8988T (cell line): ENCODE data around the gene PCDHGB4.
"Not testable (repeated sequence)": the region's sequence is repeated elsewhere in the genome, so short reads cannot be mapped to it uniquely, and the experiment has no call there.

ENCODE experiments used
- DNase-seq: peaks from one replicate; pipeline ENCODE4 v3.0.0; 2011

Gene PCDHGB4

DNA sequence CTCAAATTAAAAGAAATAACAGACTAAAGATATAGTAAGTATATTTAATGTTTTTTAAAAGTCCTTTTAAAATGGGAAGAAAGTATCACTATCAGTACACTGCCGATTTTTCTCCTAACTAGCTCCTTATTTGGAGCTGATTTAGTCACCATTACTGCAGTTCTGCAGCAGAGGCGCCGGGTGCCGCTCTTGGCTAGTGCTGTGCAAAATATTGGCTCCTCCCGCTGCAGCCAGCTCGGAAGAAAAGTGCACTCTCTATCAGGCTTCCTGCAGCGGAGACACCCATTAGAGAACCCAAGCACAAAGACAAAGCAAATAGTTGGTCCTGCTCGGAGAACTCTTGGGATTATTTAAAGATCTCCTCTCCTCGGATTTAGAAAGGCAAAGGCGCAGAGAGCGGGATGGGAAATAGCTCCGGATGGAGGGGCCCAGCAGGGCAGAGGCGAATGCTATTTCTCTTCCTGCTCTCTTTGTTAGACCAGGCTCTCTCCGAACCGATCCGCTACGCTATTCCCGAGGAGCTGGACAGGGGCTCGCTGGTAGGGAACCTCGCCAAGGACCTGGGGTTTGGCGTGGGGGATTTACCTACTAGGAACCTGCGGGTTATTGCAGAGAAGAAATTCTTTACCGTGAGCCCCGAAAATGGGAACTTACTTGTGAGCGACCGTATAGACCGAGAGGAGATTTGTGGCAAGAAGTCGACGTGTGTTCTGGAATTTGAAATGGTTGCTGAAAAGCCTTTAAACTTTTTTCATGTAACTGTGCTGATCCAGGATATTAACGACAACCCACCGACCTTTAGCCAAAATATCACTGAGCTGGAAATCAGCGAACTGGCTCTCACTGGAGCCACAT is 17.3 kb upstream of the PCDHGB4 start, which contains the start of gene PCDHGB3:
Gene PCDHGB3 (plus strand): TSS at position 249 of the 855 bp plus-strand sequence. CDS start 153 bp downstream, at position 402.
- no peak for DNase-seq

DNA sequence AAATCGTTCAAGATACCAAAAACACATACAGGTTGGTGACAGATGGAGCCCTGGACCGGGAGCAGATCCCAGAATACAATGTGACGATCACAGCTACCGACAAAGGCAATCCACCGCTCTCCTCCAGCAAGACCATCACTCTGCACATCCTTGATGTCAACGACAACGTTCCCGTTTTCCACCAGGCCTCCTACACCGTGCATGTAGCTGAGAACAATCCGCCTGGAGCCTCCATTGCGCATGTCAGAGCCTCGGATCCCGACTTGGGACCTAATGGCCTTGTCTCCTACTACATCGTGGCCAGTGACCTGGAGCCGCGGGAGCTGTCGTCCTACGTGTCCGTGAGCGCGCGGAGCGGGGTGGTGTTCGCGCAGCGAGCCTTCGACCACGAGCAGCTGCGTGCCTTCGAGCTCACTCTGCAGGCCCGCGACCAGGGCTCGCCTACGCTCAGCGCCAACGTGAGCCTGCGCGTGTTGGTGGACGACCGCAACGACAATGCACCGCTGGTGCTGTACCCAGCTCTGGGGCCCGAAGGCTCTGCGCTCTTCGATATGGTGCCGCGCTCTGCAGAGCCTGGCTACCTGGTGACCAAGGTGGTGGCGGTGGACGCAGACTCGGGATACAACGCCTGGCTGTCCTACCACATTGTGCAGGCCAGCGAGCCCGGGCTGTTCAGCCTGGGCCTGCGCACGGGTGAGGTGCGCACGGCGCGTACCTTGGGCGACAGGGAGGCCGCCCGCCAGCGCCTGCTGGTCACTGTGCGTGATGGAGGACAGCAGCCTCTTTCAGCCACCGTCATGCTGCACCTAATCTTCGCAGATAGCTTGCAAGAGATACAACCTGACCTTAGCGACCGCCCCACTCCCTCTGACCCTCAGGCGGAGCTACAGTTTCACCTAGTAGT is 15.7 kb upstream of the PCDHGB4 start:
- DNase-seq = no peak

DNA sequence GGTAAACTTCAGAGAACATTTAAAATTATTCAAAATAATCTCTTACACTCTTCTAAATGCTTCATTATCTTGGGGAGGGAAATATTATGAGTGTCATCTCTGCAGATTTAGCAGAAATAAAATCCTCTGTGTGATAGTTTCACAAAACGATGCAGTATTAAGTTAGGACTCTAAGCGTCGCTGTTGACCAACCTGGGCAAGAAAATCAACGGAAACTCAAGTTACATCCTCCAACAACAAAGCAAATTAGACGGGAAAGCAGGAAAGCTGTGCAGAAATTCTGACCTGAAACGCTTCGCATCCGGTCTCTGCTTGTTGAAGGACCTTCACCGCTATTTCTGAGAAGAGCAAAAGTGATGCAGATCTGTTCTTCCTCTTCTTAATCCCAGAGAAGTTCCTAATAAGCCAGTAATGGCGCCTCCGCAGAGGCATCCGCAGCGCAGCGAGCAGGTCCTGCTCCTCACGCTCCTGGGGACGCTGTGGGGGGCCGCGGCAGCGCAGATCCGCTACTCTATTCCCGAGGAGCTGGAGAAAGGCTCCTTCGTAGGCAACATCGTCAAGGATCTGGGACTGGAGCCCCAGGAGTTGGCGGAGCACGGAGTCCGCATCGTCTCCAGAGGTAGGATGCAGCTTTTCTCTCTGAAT is 13.7 kb upstream of the PCDHGB4 start, which contains the start of gene PCDHGA6:
Gene PCDHGA6 (plus strand): TSS at position 219 of the 645 bp plus-strand sequence. CDS start 193 bp downstream, at position 412.
- DNase-seq = no peak

DNA sequence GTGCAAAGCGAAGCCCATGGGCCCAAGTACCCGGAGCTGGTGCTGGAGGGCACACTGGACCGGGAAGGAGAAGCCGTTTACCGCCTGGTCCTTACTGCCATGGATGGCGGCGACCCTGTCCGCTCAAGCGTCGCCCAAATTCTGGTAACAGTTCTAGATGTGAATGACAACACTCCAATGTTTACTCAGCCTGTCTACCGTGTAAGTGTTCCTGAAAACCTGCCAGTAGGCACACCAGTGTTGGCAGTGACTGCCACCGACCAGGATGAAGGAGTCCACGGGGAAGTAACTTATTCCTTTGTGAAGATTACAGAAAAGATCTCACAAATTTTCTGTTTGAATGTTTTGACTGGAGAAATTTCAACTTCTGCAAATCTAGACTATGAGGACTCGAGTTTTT is 12.9 kb upstream of the PCDHGB4 start:
- DNase-seq = no peak

DNA sequence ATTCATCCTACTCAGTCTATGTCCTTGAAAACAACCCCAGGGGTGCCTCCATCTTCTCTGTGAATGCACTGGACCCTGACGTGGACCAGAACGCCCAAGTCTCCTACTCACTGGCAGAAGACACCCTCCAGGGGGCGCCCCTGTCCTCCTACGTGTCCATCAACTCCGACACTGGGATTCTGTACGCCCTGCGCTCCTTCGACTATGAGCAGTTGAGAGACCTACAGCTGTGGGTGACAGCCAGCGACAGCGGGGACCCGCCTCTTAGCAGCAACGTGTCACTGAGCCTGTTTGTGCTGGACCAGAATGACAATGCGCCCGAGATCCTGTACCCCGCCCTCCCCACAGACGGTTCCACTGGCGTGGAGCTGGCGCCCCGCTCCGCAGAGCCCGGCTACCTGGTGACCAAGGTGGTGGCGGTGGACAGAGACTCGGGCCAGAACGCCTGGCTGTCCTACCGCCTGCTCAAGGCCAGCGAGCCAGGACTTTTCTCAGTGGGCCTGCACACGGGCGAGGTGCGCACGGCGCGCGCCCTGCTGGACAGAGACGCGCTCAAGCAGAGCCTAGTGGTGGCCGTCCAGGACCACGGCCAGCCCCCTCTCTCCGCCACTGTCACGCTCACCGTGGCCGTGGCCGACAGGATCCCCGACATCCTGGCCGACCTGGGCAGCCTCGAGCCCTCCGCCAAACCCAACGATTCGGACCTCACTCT is 11.9 kb upstream of the PCDHGB4 start:
- not testable (repeated sequence) for DNase-seq

DNA sequence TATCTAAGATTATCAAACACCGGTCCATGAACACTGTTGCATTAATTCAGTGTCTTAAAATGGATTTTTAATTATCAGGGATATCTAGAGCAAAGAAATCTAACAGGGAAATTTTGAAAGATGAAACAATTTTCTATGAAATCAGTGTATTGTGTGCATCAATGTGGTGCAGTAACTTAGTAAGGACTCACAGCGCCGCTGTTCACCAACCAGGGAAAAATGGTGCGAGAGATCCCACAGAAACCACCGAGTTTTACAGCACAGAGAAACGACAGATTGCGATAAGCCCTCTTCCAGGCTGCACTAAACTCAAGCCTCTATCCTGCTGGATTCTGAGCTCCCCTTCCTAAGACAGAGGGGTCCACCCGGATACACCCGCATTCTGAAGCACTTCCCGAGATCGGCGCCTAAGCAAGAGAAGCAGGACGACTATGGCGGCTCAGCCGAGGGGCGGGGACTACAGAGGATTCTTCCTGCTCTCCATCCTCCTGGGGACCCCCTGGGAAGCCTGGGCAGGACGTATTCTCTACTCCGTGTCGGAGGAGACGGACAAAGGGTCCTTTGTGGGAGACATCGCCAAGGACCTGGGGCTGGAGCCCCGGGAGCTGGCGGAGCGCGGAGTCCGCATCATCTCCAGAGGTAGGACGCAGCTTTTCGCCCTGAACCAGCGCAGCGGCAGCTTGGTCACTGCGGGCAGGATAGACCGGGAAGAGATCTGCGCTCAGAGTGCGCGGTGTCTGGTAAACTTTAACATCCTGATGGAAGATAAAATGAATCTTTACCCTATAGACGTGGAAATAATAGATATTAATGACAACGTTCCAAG is 4.8 kb upstream of the PCDHGB4 start, which contains the start of gene PCDHGA7:
Gene PCDHGA7 (plus strand): TSS at position 274 of the 826 bp plus-strand sequence. CDS start 158 bp downstream, at position 432.
- no peak for DNase-seq

DNA sequence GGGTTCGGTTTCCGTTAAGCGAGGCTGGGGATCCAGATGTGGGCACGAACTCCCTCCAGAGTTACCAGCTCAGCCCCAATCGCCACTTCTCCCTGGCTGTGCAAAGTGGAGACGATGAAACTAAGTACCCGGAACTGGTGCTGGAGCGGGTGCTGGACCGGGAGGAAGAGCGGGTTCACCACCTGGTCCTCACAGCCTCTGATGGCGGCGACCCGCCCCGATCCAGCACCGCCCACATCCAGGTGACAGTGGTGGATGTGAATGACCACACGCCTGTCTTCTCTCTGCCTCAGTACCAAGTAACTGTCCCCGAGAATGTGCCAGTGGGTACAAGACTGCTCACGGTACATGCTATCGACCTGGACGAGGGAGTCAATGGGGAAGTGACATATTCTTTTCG is 4.2 kb upstream of the PCDHGB4 start:
- no peak for DNase-seq

DNA sequence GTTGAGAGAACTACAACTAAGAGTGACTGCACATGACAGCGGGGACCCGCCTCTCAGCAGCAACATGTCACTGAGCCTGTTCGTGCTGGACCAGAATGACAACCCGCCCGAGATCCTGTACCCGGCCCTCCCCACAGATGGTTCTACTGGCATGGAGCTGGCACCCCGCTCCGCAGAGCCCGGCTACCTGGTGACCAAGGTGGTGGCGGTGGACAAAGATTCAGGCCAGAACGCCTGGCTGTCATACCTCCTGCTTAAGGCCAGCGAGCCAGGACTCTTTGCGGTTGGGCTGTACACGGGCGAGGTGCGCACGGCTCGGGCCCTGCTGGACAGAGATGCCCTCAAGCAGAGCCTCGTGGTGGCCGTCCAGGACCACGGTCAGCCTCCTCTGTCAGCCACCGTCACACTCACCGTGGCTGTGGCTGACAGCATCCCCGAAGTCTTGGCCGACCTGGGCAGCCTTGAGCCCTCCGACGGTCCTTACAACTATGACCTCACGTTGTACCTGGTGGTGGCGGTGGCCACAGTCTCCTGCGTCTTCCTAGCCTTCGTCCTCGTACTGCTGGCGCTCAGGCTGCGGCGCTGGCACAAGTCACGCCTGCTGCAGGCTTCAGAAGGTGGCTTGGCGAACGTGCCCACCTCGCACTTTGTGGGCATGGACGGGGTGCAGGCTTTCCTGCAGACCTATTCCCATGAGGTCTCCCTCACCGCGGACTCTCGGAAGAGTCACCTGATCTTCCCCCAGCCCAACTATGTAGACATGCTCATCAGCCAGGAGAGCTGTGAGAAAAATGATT is 2.8 kb upstream of the PCDHGB4 start:
- DNase-seq = no peak

DNA sequence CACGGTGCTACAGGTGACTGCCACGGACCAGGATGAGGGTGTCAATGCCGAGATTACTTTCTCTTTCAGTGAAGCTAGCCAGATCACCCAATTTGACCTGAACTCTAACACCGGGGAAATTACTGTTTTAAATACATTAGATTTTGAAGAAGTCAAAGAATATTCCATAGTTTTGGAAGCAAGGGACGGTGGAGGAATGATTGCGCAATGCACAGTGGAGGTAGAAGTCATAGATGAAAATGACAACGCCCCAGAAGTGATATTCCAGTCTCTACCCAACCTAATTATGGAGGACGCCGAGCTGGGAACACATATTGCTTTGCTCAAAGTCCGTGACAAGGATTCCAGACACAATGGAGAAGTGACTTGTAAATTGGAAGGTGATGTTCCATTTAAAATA is 1.2 kb downstream of the PCDHGB4 start:
- no peak for DNase-seq

DNA sequence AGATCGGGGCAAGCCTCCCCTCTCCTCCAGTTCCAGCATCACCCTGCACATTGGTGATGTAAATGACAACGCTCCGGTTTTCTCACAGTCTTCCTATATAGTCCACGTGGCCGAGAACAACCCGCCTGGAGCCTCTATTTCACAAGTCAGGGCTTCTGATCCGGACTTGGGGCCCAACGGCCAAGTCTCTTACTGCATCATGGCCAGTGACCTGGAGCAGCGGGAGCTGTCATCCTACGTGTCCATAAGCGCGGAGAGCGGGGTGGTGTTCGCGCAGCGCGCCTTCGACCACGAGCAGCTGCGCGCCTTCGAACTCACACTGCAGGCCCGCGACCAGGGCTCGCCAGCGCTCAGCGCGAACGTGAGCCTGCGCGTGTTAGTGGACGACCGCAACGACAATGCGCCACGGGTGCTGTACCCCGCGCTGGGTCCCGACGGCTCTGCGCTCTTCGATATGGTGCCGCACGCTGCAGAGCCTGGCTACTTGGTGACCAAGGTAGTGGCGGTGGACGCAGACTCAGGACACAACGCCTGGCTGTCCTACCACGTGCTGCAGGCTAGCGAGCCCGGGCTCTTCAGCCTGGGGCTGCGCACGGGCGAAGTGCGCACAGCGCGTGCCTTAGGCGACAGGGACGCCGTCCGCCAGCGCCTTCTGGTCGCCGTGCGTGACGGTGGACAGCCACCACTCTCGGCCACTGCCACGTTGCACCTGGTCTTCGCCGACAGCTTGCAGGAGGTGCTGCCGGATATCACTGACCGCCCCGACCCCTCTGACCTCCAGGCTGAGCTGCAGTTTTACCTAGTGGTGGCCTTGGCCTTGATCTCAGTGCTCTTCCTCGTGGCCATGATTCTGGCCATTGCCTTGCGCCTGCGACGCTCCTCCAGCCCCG is 1.9 kb downstream of the PCDHGB4 start:
- DNase-seq = no peak

DNA sequence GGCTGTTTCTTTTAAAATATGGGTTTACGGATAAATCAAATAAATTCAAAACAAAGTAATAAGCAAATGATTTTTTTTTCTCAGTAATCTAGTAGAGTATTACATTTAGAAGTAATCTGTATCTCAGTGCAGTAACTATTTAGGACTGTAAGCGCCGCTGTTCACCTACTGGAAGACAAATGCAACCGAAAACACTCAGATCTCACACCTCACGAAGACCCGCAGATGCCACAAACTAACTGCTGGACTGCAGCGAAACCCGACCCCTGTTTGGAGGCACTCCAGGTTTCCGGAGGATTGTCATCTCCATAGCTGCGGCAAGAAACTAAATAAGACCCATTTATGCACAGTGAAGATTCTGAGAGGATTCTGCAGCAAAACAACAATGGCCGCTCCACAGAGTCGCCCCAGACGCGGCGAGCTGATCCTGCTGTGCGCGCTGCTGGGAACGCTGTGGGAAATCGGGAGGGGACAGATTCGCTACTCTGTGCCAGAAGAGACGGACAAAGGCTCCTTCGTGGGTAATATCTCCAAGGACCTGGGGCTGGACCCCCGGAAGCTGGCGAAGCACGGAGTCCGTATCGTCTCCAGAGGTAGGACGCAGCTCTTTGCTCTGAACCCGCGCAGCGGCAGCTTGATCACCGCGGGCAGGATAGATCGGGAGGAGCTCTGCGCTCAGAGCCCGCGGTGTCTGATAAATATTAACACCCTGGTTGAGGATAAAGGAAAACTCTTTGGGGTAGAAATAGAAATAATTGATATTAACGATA is 5.1 kb downstream of the PCDHGB4 start, which contains the start of gene PCDHGA8:
Gene PCDHGA8 (plus strand): TSS at position 205 of the 770 bp plus-strand sequence. CDS start 181 bp downstream, at position 386.
- no peak for DNase-seq

DNA sequence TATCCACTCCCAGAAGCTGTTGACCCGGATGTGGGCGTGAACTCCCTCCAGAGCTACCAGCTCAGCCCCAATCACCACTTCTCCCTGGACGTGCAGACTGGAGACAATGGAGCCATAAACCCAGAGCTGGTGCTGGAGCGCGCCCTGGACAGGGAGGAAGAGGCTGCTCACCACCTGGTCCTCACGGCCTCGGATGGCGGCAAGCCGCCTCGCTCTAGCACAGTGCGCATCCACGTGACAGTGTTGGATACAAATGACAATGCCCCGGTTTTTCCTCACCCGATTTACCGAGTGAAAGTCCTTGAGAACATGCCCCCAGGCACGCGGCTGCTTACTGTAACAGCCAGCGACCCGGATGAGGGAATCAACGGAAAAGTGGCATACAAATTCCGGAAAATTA is 5.8 kb downstream of the PCDHGB4 start:
- DNase-seq = no peak

DNA sequence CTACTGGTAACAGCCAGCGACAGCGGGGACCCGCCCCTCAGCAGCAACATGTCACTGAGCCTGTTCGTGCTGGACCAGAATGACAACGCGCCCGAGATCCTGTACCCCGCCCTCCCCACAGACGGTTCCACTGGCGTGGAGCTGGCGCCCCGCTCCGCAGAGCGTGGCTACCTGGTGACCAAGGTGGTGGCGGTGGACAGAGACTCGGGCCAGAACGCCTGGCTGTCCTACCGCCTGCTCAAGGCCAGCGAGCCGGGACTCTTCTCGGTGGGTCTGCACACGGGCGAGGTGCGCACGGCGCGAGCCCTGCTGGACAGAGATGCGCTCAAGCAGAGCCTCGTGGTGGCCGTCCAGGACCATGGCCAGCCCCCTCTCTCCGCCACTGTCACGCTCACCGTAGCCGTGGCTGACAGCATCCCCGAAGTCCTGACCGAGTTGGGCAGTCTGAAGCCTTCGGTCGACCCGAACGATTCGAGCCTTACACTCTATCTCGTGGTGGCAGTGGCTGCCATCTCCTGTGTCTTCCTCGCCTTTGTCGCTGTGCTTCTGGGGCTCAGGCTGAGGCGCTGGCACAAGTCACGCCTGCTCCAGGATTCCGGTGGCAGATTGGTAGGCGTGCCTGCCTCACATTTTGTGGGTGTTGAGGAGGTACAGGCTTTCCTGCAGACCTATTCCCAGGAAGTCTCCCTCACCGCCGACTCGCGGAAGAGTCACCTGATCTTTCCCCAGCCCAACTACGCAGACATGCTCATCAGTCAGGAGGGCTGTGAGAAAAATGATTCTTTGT is 7.1 kb downstream of the PCDHGB4 start:
- DNase-seq = not testable (repeated sequence)

DNA sequence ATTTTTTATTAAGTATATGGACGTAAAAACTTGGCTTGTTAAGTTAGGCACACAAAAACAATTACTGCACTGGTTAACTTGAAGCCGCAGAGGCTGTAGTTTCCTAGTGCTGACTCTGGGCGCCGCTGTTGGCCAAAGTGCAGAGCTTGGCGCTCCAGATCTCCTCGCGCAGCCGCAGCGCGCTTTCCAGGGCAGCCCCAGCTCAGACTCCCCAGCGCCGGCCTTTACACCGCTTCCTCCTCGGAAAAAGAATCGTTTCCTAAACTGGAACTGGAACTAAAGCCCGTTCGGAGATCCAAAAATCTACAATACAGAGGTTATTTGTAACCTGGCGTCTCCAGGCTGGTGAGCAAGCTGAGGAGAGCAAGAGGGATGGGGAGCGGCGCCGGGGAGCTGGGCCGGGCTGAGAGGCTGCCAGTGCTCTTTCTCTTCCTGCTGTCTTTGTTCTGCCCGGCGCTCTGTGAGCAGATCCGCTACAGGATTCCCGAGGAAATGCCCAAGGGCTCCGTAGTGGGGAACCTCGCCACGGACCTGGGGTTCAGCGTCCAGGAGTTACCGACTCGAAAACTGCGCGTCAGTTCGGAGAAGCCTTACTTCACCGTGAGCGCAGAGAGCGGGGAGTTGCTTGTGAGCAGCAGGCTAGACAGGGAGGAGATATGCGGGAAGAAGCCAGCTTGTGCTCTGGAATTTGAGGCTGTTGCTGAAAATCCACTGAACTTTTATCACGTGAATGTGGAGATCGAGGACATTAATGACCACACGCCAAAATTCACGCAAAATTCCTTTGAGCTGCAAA is 10.5 kb downstream of the PCDHGB4 start, which contains the start of gene PCDHGB5:
Gene PCDHGB5 (plus strand): TSS at position 192 of the 796 bp plus-strand sequence. CDS start 181 bp downstream, at position 373.
- DNase-seq = not testable (repeated sequence)

DNA sequence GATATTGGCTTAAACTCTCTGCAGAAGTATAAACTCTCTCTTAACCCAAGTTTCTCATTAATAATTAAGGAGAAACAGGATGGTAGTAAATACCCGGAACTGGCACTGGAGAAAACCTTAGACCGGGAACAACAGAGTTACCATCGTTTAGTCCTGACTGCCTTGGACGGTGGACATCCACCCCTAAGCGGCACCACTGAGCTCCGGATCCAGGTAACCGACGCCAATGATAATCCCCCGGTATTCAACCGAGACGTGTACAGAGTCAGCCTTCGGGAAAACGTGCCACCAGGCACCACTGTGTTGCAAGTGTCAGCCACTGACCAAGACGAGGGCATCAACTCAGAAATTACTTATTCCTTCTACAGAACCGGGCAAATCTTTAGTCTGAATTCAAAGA is 11.1 kb downstream of the PCDHGB4 start:
- DNase-seq = no peak

DNA sequence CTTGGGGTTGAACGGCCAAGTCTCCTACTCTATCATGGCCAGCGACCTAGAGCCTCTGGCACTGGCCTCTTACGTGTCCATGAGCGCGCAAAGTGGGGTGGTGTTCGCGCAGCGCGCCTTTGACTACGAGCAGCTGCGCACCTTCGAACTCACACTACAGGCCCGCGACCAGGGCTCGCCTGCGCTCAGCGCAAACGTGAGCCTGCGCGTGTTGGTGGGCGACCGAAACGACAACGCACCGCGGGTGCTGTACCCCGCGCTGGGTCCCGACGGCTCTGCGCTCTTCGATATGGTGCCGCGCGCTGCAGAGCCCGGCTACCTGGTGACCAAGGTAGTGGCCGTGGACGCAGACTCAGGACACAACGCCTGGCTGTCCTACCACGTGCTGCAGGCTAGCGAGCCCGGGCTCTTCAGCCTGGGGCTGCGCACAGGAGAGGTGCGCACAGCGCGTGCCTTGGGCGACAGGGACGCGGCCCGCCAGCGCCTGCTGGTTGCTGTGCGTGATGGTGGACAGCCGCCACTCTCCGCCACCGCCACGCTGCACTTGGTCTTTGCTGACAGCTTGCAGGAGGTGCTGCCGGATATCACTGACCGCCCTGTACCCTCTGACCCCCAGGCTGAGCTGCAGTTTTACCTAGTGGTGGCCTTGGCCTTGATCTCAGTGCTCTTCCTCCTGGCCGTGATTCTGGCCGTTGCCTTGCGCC is 12.2 kb downstream of the PCDHGB4 start:
- no peak for DNase-seq
